Right forelimb (tissue), 1 donor: ENCODE results near the gene ISL2.

Experiments
- DNase-seq: peaks from one replicate; pipeline ENCODE4 v3.0.0-alpha.2; 2018

The ISL2 gene

DNA sequence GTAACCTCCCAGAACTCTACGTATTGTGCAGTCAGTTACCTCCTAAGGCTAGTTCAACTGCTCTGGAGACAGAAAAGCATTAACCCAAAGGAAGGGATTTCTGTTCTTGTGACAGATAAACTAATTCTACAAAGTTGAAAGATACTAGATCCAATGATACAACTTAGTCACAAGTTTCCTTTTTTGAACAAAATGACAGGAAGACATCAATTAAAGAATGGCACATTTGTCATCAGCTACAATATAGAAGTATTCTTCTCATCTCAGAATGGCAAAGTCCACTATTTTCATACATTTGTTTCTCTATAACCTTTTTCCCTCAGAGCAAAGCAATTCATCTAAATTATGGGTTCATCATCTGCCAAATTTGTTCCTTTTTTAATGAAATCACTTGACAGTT is 43.7 kb downstream of the ISL2 start:
- no peak for DNase-seq

GRCh38 chr15:76381366-76381765 is 44.8 kb downstream of the ISL2 start:
- no peak for DNase-seq

GRCh38 chr15:76382987-76383728 is 46.6 kb downstream of the ISL2 start:
- no peak for DNase-seq

DNA sequence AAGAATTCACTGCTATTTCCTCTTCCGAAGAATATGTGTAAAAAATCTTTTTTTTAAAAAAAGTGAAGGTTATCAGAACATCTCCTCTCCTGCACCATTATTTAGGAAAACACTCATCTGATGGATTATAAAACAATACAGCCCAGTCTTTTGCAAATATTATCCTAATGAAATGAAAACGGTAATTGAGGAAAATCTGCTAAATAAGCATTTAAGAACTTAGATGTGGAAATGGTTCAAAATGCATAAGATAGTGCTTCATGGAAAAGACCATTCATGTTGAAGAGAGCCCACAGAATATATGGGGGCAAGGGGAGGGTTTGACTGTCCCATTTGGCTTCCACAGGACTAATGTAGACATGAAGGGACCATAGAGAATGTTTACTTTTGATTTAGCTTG is 47.8 kb downstream of the ISL2 start:
- no peak for DNase-seq

DNA sequence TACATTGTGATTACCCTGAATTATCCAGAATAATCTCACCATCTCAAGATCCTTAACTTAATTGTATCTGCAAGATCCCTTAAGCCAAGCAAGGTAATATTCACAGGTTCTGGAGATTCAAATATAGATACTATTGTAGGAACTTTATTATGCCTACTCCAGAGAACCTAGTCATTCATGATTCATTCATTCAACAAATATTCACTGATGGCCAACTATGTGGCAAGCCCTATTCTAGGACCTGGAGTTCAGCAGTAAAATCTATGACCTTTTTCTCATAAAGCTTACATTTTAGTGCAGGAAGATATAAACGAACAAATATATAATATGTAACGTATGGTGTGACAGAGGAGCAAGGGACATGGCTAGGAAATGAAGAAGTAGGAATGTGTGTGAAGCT is 49.6 kb downstream of the ISL2 start:
- DNase-seq = no peak

- DNase-seq = no peak
These were observed 50.4 kb downstream of the ISL2 start for GRCh38 chr15:76386926-76387325.

DNA sequence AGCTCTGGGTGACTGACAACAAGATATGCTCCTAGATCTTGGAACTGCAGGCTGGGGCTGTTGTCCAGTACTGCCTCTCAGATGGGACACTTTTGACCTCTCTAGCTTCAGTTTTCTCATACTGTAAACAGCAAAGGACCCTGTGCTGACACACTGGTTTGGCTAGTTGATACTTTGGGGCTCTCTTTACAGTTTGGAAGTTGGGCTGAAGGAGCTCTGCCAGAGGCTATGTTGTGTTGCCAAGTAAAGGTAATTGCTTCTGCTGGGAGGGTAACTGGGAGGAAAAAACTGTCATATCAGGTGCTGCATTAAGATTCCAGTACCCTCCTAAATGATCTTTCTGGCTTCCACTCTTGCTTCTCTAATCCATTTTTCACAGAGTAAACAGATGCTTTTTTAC is 54.0 kb downstream of the ISL2 start:
- no peak for DNase-seq

DNA sequence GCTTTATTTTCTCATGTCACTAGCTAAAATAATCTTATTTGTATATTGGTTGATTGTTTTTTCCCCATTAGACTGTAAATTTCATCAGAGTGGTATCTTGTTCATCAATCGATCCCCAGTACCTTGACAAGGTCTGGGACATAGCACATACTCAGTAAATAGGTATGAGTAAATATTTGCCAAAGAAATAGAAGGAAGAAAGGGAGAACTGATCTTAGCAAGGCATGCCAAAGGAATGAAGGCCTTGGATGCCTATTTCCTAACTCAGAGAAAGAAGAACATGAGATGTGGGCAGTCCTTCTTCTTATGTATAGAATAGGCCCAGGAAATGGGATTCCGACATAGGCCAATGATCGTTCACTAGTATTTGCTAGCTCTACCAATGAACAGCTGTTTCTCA is 54.7 kb downstream of the ISL2 start:
- DNase-seq = no peak

GRCh38 chr15:76391847-76392246 is 55.3 kb downstream of the ISL2 start:
- DNase-seq = no peak
